Skin of body (tissue), 2 donors: ENCODE data around the gene VPS13D. TPM values are rescaled to one million over a fixed set of nuclear protein-coding genes. Genes with fewer than 3 reads are reported as not detected.

Experiments
- DNase-seq: peaks from one replicate; lab custom pipeline; 2025; lab: John Stamatoyannopoulos, UW
- total RNA-seq: library from RNA; depleted of rRNA; stranded (reverse); fragments of >200 nt; gene quantifications from one replicate; pipeline ENCODE4 v1.2.3, GENCODE V29; 2014

Gene VPS13D
- total RNA-seq, 1 donor from 2014 or later = 63.3 TPM

- peak; percentile 70 for DNase-seq
These were observed 103.4 kb downstream of the VPS13D start for GRCh38 chr1:12333036-12333785.

GRCh38 chr1:12335815-12336214, 106.0 kb downstream of the VPS13D start:
- DNase-seq = no peak

GRCh38 chr1:12336413-12336812, 106.6 kb downstream of the VPS13D start:
- peak; percentile 29 for DNase-seq

- no peak for DNase-seq
These were observed 108.2 kb downstream of the VPS13D start for GRCh38 chr1:12338017-12338416.

- no peak for DNase-seq
These were observed 109.0 kb downstream of the VPS13D start for GRCh38 chr1:12338823-12339222.

GRCh38 chr1:12339396-12339795, 109.6 kb downstream of the VPS13D start:
- peak; percentile 47 for DNase-seq

- peak; percentile 47 for DNase-seq
These were observed 110.1 kb downstream of the VPS13D start for GRCh38 chr1:12339811-12340543.

GRCh38 chr1:12340544-12340930, 110.7 kb downstream of the VPS13D start:
- DNase-seq = peak; percentile 56

GRCh38 chr1:12341667-12342066, 111.8 kb downstream of the VPS13D start:
- DNase-seq = no peak

GRCh38 chr1:12342401-12343003, 112.7 kb downstream of the VPS13D start:
- no peak for DNase-seq

- DNase-seq = no peak
These were observed 114.1 kb downstream of the VPS13D start for GRCh38 chr1:12343823-12344487.

GRCh38 chr1:12344596-12345349, 114.9 kb downstream of the VPS13D start:
- DNase-seq = no peak

GRCh38 chr1:12345350-12346217, 115.8 kb downstream of the VPS13D start:
- DNase-seq = no peak

- DNase-seq = no peak
These were observed 116.8 kb downstream of the VPS13D start for GRCh38 chr1:12346483-12347151.

GRCh38 chr1:12348113-12348512, 118.3 kb downstream of the VPS13D start:
- no peak for DNase-seq

- DNase-seq = no peak
These were observed 124.2 kb downstream of the VPS13D start for GRCh38 chr1:12353981-12354380.

GRCh38 chr1:12356004-12356890, 126.4 kb downstream of the VPS13D start:
- no peak for DNase-seq

- DNase-seq = no peak
These were observed 128.7 kb downstream of the VPS13D start for GRCh38 chr1:12358499-12358898.
